AG09319 (cell line): ENCODE measurements around the gene SELENOM.

Source experiments
- DNase-seq: peaks from one replicate; pipeline ENCODE4 v3.0.0-alpha.2; 2010; ENCODE audit warnings: low read depth; ENCODE audit errors: extremely low read depth
- CTCF ChIP-seq: IDR thresholded peaks from 2 replicates; pipeline ENCODE4 v1.5.1; 2011; ENCODE audit warnings: low read depth, mild to moderate bottlenecking, inconsistent platforms, low read length, moderate library complexity

The SELENOM gene

GRCh38 chr22:31148488-31148887, 41.1 kb upstream of the SELENOM start:
- no peak for TF ChIP-seq CTCF
- DNase-seq, result no peak

- no peak for DNase-seq
- TF ChIP-seq CTCF, result no peak
Observed at GRCh38 chr22:31144223-31144622, 36.9 kb upstream of the SELENOM start.

- TF ChIP-seq CTCF, result no peak
- DNase-seq, result no peak
Observed at GRCh38 chr22:31143537-31143936, 36.2 kb upstream of the SELENOM start.

GRCh38 chr22:31143038-31143437, 35.7 kb upstream of the SELENOM start:
- TF ChIP-seq CTCF, result no peak
- DNase-seq, result no peak

- no peak for TF ChIP-seq CTCF
- DNase-seq, result no peak
Observed at GRCh38 chr22:31142285-31142684, 34.9 kb upstream of the SELENOM start.

GRCh38 chr22:31141551-31141950, 34.2 kb upstream of the SELENOM start:
- no peak for DNase-seq
- no peak for TF ChIP-seq CTCF

- TF ChIP-seq CTCF, result no peak
- DNase-seq, result no peak
Observed at GRCh38 chr22:31140746-31141145, 33.4 kb upstream of the SELENOM start.
